ENCODE data around the gene SSTR3. TPM values are rescaled to one million over a fixed set of nuclear protein-coding genes. Genes with fewer than 3 reads are reported as not detected.

The SSTR3 gene
- total RNA-seq, 1 experiment from 2014 or later, result 0.22 TPM

- TF ChIP-seq PRRX2 (CRISPR knock-in tag; IDR thresholded peaks at IDR 0.05), result no peak
- TF ChIP-seq, protein P1, sequence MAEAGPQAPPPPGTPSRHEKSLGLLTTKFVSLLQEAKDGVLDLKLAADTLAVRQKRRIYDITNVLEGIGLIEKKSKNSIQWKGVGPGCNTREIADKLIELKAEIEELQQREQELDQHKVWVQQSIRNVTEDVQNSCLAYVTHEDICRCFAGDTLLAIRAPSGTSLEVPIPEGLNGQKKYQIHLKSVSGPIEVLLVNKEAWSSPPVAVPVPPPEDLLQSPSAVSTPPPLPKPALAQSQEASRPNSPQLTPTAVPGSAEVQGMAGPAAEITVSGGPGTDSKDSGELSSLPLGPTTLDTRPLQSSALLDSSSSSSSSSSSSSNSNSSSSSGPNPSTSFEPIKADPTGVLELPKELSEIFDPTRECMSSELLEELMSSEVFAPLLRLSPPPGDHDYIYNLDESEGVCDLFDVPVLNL (CRISPR knock-in tag; IDR thresholded peaks at IDR 0.05; ENCODE audit: borderline replicate concordance, low read depth), result no peak
- TF ChIP-seq, protein P2, sequence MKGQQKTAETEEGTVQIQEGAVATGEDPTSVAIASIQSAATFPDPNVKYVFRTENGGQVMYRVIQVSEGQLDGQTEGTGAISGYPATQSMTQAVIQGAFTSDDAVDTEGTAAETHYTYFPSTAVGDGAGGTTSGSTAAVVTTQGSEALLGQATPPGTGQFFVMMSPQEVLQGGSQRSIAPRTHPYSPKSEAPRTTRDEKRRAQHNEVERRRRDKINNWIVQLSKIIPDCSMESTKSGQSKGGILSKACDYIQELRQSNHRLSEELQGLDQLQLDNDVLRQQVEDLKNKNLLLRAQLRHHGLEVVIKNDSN (CRISPR knock-in tag; IDR thresholded peaks at IDR 0.05), result peak; percentile 71
- peak; percentile 80 for TF ChIP-seq USF2 (CRISPR knock-in tag; IDR thresholded peaks at IDR 0.05)
- ChIA-PET POLR2A (no interaction called here), CTCF (interaction anchor here (4.9 kb wide), 1 partner anchor 56 kb away, joined by 68 read pairs; no protein-coding TSS in a partner anchor)
- Mint-ChIP-seq H3K4me1 (peaks cover 6% of the 10 kb centered on the region; the same call in 1 of the 2 replicates), H3K36me3 (no peaks in the 10 kb centered on the region), H3K4me3 (no peak overlapping the region), H3K27me3 (ENCODE audit: low read depth) (no peaks in the 10 kb centered on the region), H3K9me3 (no peaks in the 10 kb centered on the region), H3K27ac (no peak overlapping the region)
- ATAC-seq (no peak), DNase-seq (ENCODE audit: low spot score) (no peak)
Observed at GRCh38 chr22:37203354-37204044, 8.8 kb downstream of the SSTR3 start.

DNA sequence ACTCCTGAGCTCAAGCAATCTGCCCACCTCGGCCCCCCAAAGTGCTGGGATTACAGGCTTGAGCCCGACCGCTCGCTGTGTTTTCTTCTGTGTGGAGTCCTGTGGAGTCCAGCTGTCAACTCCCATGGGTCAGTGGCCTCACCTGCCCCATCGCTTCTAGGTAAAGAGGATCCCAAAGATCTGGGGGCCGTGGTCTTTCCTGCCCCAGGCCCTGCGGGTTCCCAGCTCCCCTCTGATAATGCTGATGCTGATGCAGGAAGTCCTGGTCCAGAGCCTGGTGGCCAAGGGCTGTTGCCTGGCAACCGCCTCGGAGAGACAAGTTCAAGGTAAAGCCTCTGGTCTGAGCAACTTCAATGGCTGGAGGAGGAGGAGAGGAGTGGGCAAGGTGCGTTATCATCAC, 9.6 kb downstream of the SSTR3 start:
- POLR2A ChIA-PET, result no interaction called here
- CTCF ChIA-PET, result interaction anchor here (4.9 kb wide), 1 partner anchor 57 kb away, joined by 68 read pairs; no protein-coding TSS in a partner anchor
- DNase-seq (ENCODE audit: low spot score) (no peak), ATAC-seq (no peak)
- Mint-ChIP-seq H3K27me3 (ENCODE audit: low read depth) (0 out of 2 replicates have a peak, but pooled peaks cover 3% of the 10 kb centered on the region), H3K27ac (no peak overlapping the region), H3K36me3 (no peaks in the 10 kb centered on the region), H3K9me3 (no peaks in the 10 kb centered on the region), H3K4me3 (no peak overlapping the region), H3K4me1 (peaks cover 13% of the 10 kb centered on the region)
- TF ChIP-seq, protein P3, sequence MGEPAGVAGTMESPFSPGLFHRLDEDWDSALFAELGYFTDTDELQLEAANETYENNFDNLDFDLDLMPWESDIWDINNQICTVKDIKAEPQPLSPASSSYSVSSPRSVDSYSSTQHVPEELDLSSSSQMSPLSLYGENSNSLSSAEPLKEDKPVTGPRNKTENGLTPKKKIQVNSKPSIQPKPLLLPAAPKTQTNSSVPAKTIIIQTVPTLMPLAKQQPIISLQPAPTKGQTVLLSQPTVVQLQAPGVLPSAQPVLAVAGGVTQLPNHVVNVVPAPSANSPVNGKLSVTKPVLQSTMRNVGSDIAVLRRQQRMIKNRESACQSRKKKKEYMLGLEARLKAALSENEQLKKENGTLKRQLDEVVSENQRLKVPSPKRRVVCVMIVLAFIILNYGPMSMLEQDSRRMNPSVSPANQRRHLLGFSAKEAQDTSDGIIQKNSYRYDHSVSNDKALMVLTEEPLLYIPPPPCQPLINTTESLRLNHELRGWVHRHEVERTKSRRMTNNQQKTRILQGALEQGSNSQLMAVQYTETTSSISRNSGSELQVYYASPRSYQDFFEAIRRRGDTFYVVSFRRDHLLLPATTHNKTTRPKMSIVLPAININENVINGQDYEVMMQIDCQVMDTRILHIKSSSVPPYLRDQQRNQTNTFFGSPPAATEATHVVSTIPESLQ (CRISPR knock-in tag; IDR thresholded peaks at IDR 0.05), result no peak
- TF ChIP-seq NR2C2 (CRISPR knock-in tag; IDR thresholded peaks at IDR 0.05), result no peak
- no peak for TF ChIP-seq ELF4 (CRISPR knock-in tag; IDR thresholded peaks at IDR 0.05; ENCODE audit: low read depth)
- no peak for TF ChIP-seq NR1H2 (CRISPR knock-in tag; IDR thresholded peaks at IDR 0.05)
- no peak for TF ChIP-seq IRF1 (CRISPR knock-in tag; IDR thresholded peaks at IDR 0.05)
- no peak for TF ChIP-seq TEAD1 (CRISPR knock-in tag; IDR thresholded peaks at IDR 0.05)
- TF ChIP-seq HMGA2 (CRISPR knock-in tag; IDR thresholded peaks at IDR 0.05), result no peak
- no peak for TF ChIP-seq AFF4 (CRISPR knock-in tag; IDR thresholded peaks at IDR 0.05; ENCODE audit: borderline replicate concordance)
- no peak for TF ChIP-seq CBFB (CRISPR knock-in tag; IDR thresholded peaks at IDR 0.05; ENCODE audit: low read depth)
- no peak for TF ChIP-seq GRHL2 (CRISPR knock-in tag; IDR thresholded peaks at IDR 0.05; ENCODE audit: insufficient replicate concordance, severe bottlenecking)
- TF ChIP-seq CREM (CRISPR knock-in tag; IDR thresholded peaks at IDR 0.05), result no peak
- TF ChIP-seq USF2 (CRISPR knock-in tag; IDR thresholded peaks at IDR 0.05), result no peak
- TF ChIP-seq SOX15 (CRISPR knock-in tag; IDR thresholded peaks at IDR 0.05), result no peak
- no peak for TF ChIP-seq NFE2L1 (CRISPR knock-in tag; IDR thresholded peaks at IDR 0.05)
- no peak for TF ChIP-seq ZBTB43 (CRISPR knock-in tag; IDR thresholded peaks at IDR 0.05)
- no peak for TF ChIP-seq ZNF671 (CRISPR knock-in tag; IDR thresholded peaks at IDR 0.05)
- no peak for TF ChIP-seq ZSCAN18 (CRISPR knock-in tag; IDR thresholded peaks at IDR 0.05)
- no peak for TF ChIP-seq ZNF396 (CRISPR knock-in tag; IDR thresholded peaks at IDR 0.05; ENCODE audit: borderline replicate concordance)

Measured in WTC11 (cell line).